IPS-18c (cell line): Measurements from ENCODE around the gene NCR3LG1.

Source experiments
- H3K4me3 ChIP-seq: 2 replicates; pipeline ENCODE4 v1.7.0; 2013; ENCODE audit warnings: low read depth, mild to moderate bottlenecking, low read length, moderate library complexity; ENCODE audit not compliant: insufficient read depth
- H3K9me3 ChIP-seq: one replicate; pipeline ENCODE4 v1.6.1; 2013; ENCODE audit warnings: mild to moderate bottlenecking, low read length, moderate library complexity; ENCODE audit not compliant: control insufficient read depth, insufficient read depth

NCR3LG1 gene

GRCh38 chr11:17401841-17402240, 50.2 kb downstream of the NCR3LG1 start:
- Histone ChIP-seq H3K9me3 (peaks cover 2% of the 10 kb centered on the region), H3K4me3 (no peak overlapping the region)

GRCh38 chr11:17402486-17402885, 50.9 kb downstream of the NCR3LG1 start:
- Histone ChIP-seq H3K4me3 (no peak overlapping the region), H3K9me3 (peaks cover 2% of the 10 kb centered on the region)

GRCh38 chr11:17403980-17404759, 52.6 kb downstream of the NCR3LG1 start:
- peaks cover 2% of the 10 kb centered on the region for H3K9me3 ChIP-seq

GRCh38 chr11:17405232-17406005, 53.8 kb downstream of the NCR3LG1 start:
- Histone ChIP-seq H3K9me3 (peaks cover 2% of the 10 kb centered on the region), H3K4me3 (no peak overlapping the region)

More at GRCh38 chr11:17403980-17404759, 52.6 kb downstream of the NCR3LG1 start:
- H3K4me3 ChIP-seq, result no peak overlapping the region

- Histone ChIP-seq H3K9me3 (peaks cover 2% of the 10 kb centered on the region), H3K4me3 (no peak overlapping the region)
Observed at GRCh38 chr11:17406082-17406817, 54.6 kb downstream of the NCR3LG1 start.

- H3K4me3 ChIP-seq, result no peak overlapping the region
- H3K9me3 ChIP-seq, result peaks cover 2% of the 10 kb centered on the region
Observed at GRCh38 chr11:17406818-17407149, 55.2 kb downstream of the NCR3LG1 start.

- Histone ChIP-seq H3K9me3 (no peaks in the 10 kb centered on the region), H3K4me3 (no peak overlapping the region)
Observed at GRCh38 chr11:17407575-17407974, 56.0 kb downstream of the NCR3LG1 start.

GRCh38 chr11:17408026-17408425, 56.4 kb downstream of the NCR3LG1 start:
- H3K4me3 ChIP-seq, result no peak overlapping the region
- H3K9me3 ChIP-seq, result no peaks in the 10 kb centered on the region

- Histone ChIP-seq H3K4me3 (no peak overlapping the region), H3K9me3 (no peaks in the 10 kb centered on the region)
Observed at GRCh38 chr11:17408641-17409040, 57.0 kb downstream of the NCR3LG1 start.

- no peak overlapping the region for H3K4me3 ChIP-seq
Observed at GRCh38 chr11:17410606-17411379, 59.2 kb downstream of the NCR3LG1 start.

GRCh38 chr11:17411418-17411817, 59.8 kb downstream of the NCR3LG1 start:
- H3K9me3 ChIP-seq, result no peaks in the 10 kb centered on the region
- no peak overlapping the region for H3K4me3 ChIP-seq

More at GRCh38 chr11:17410606-17411379, 59.2 kb downstream of the NCR3LG1 start:
- H3K9me3 ChIP-seq, result no peaks in the 10 kb centered on the region

GRCh38 chr11:17412488-17413180, 61.0 kb downstream of the NCR3LG1 start:
- Histone ChIP-seq H3K9me3 (no peaks in the 10 kb centered on the region), H3K4me3 (no peak overlapping the region)

- Histone ChIP-seq H3K9me3 (no peaks in the 10 kb centered on the region), H3K4me3 (no peak overlapping the region)
Observed at GRCh38 chr11:17413414-17414316, 62.1 kb downstream of the NCR3LG1 start.

GRCh38 chr11:17414317-17414737, 62.7 kb downstream of the NCR3LG1 start:
- H3K4me3 ChIP-seq, result no peak overlapping the region

GRCh38 chr11:17414992-17415391, 63.4 kb downstream of the NCR3LG1 start:
- Histone ChIP-seq H3K4me3 (no peak overlapping the region), H3K9me3 (no peaks in the 10 kb centered on the region)

More at GRCh38 chr11:17414317-17414737, 62.7 kb downstream of the NCR3LG1 start:
- H3K9me3 ChIP-seq, result no peaks in the 10 kb centered on the region
